ENCODE measurements around the gene HDAC11. TPM values are rescaled to one million over a fixed set of nuclear protein-coding genes. Genes with fewer than 3 reads are reported as not detected.

HDAC11 gene
- total and polyA plus RNA-seq, 2 of the 4 experiments (the other 2 are of a cell fraction), result 9.1 to 11.4 TPM

- H4K8ac ChIP-seq (ENCODE audit: low read depth in 2 of 2, low read length in 2 of 2), result no peak overlapping the region
- H2AK5ac ChIP-seq (ENCODE audit: low read depth, low read length), result no peak overlapping the region
- dilution Hi-C loops (cut with HindIII; ENCODE audit: low sequenced_read_pairs, unreplicated experiment) (no loop called here), intact Hi-C loops (cut with micrococcal nuclease) (no loop called here), in situ Hi-C loops (cut with MboI; ENCODE audit: low sequenced_read_pairs) (loop anchor here (5.0 to 25.0 kb wide), 3 partner anchors 152 to 617 kb away; partner anchors contain the start of genes CHCHD4 and WNT7A)
- no peaks in the 10 kb centered on the region for H3K9me1 ChIP-seq (ENCODE audit: insufficient read depth, low read length)
- no peak overlapping the region for H3K27ac ChIP-seq (ENCODE audit: insufficient read depth, low read length)
- no peak overlapping the region for H2BK120ac ChIP-seq (ENCODE audit: low read depth, low read length)
- no peak overlapping the region for H4K5ac ChIP-seq (ENCODE audit: low read depth, low read length)
- H3K4ac ChIP-seq (ENCODE audit: low read depth, low read length), result no peak overlapping the region
- H2BK15ac ChIP-seq (ENCODE audit: low read depth, low read length), result no peak overlapping the region
- ChIA-PET CTCF (interaction anchor here (1.3 to 3.2 kb wide), 5 partner anchors 14 to 162 kb away, joined by 4 to 86 read pairs (median 6); no protein-coding TSS in a partner anchor), POLR2A (ENCODE audit: unreplicated experiment) (no interaction called here)
- no peak overlapping the region for H4K91ac ChIP-seq (ENCODE audit: insufficient read depth, low read depth, low read length)
- H4K20me1 ChIP-seq (ENCODE audit: insufficient read depth, low read length), result no peaks in the 10 kb centered on the region; the same call in 1 of the 2 replicates
- BruUV-seq (replicated peaks), result no TSS peak
- no peak overlapping the region for H3K18ac ChIP-seq (ENCODE audit: low read depth, low read length)
- no peak overlapping the region for H2BK5ac ChIP-seq (ENCODE audit: low read depth, low read length, poor library complexity, severe bottlenecking)
- H3K4me2 ChIP-seq (ENCODE audit: low read depth, low read length), result no peak overlapping the region
- H3K4me1 ChIP-seq (ENCODE audit: control insufficient read depth, insufficient read depth, low read length), result 0 out of 2 replicates have a peak, but pooled peaks cover 1% of the 10 kb centered on the region
- H3K56ac ChIP-seq (ENCODE audit: extremely low read depth, insufficient read depth, low read length), result no peak overlapping the region
- no peak overlapping the region for H2AK9ac ChIP-seq (replicated peaks; ENCODE audit: low read depth, low read length, poor library complexity)
- H2BK20ac ChIP-seq (ENCODE audit: low read depth, low read length), result no peak overlapping the region
- H3K27me3 ChIP-seq (ENCODE audit: control insufficient read depth, insufficient read depth, low read length), result no peaks in the 10 kb centered on the region
- H3K14ac ChIP-seq (replicated peaks; ENCODE audit: low read depth, low read length), result no peak overlapping the region
- peaks cover 2% of the 10 kb centered on the region; the same call in 1 of the 2 replicates for H3K36me3 ChIP-seq (ENCODE audit: control insufficient read depth, insufficient read depth, low read length)
- DNase-seq, result no peak
- H3K23ac ChIP-seq (ENCODE audit: low read depth, low read length), result no peak overlapping the region
- H3K9me3 ChIP-seq (ENCODE audit: control insufficient read depth, insufficient read depth, low read length), result no peaks in the 10 kb centered on the region
- no peak overlapping the region for H2AFZ ChIP-seq (replicated peaks; ENCODE audit: low read length, poor library complexity)
- H3K79me1 ChIP-seq (ENCODE audit: low read depth in 1 of 2, low read length in 2 of 2), result no peaks in the 10 kb centered on the region
- 87% methylated on average over 3 of the region's 3 CpGs; no CpG with 5 or more reads in 1 of the 2 experiments for WGBS, 2 experiments (ENCODE audit: extremely low coverage in 2 of 2, insufficient read length in 1 of 2)
- no peak for ATAC-seq (ENCODE audit: low read depth)
- H3K9ac ChIP-seq (ENCODE audit: low read depth, low read length), result no peak overlapping the region
- no peak overlapping the region for H3K4me3 ChIP-seq (ENCODE audit: insufficient read depth, low read depth, low read length)
- TF ChIP-seq NFE2L2 (IDR thresholded peaks at IDR 0.05; ENCODE audit: low read depth, low read length) (no peak), CTCF (conservative IDR thresholded peaks at IDR 0.05; ENCODE audit: low read depth, low read length) (no peak), RAD21 (IDR thresholded peaks at IDR 0.05; ENCODE audit: low read length) (no peak), FOS (IDR thresholded peaks at IDR 0.05; ENCODE audit: low read depth, low read length) (no peak), MAFK (IDR thresholded peaks at IDR 0.05; ENCODE audit: low read depth, low read length) (no peak), RCOR1 (IDR thresholded peaks at IDR 0.05; ENCODE audit: insufficient replicate concordance, low read length) (no peak), MXI1 (IDR thresholded peaks at IDR 0.05; ENCODE audit: borderline replicate concordance, low read depth, low read length) (no peak), CHD1 (IDR thresholded peaks at IDR 0.05; ENCODE audit: low read depth, low read length) (no peak), SMC3 (IDR thresholded peaks at IDR 0.05; ENCODE audit: low read depth, low read length) (no peak)
- TF ChIP-seq, protein P1, sequence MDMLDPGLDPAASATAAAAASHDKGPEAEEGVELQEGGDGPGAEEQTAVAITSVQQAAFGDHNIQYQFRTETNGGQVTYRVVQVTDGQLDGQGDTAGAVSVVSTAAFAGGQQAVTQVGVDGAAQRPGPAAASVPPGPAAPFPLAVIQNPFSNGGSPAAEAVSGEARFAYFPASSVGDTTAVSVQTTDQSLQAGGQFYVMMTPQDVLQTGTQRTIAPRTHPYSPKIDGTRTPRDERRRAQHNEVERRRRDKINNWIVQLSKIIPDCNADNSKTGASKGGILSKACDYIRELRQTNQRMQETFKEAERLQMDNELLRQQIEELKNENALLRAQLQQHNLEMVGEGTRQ (IDR thresholded peaks at IDR 0.05; ENCODE audit: low read depth, low read length), result no peak
Observed at GRCh38 chr3:13495351-13495813, 15.3 kb downstream of the HDAC11 start.

Measured in IMR-90 (cell line).